NCI-H1092 treated with DMSO at 0.1 percent for 48 hours (cell line): Measurements from ENCODE around the gene MAN1A2.
"Not testable (repeated sequence)": the region's sequence is repeated elsewhere in the genome, so short reads cannot be mapped to it uniquely, and the experiment has no call there.

ENCODE experiments used
- DNase-seq: peaks from one replicate; lab custom pipeline; 2025; lab: John Stamatoyannopoulos, UW

The MAN1A2 gene

DNA sequence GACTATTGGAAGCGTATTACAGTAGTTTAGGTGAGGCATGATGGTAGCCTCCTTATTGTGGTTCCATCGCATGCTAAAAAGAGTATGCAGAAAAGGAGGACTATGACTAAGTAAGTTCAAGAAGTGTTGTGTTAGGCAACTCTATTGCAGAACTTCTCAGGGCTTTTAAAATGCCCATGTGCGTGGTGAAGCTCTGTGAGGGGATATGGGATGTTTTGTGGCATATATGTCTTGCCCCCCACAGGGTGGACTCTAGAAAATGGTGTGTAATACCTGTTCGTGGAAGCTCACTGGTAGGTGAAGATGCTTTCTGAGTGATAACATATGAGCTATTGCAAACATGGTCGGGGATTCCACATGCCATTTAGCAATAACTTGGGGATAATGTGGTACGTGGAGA, 31.7 kb downstream of the MAN1A2 start:
- no peak for DNase-seq

DNA sequence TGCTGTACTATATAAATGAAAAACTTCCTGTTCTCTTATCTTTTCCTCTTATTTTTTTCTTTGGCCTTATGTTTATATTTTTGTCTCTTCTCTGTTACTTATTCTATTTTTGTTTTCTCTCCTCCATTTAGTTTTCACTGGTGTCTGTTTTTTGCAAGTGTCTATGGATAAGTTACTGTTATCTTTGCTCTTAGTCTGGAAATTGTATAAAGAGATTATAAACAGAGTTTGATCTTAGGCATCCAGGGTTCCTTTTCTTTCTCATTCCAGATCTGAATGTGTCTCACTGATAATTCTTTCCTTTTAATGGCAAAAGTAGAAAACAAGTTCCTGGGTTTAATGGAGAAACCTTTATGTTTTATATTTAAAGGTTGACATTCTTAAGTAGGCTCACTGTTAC, 34.5 kb downstream of the MAN1A2 start:
- DNase-seq: no peak

DNA sequence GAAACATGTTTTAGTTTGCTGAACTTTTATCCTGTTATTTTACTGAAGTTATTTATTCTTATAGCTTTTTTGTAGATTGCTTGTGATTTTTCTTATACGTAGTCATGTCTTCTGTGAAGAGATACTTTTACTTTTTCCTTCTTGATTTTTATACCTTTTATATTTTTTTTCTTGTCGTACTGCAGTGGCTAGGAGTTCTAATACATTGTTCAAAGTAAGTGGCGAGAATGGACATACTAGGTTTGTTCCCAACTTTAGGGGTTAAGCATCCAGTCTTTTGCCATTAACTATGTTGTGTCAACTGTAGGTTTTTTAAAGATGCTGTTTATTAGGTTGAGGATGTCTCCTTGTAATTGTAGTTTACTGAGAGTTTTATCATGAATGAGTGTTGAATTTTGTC, 36.3 kb downstream of the MAN1A2 start:
- no peak for DNase-seq

DNA sequence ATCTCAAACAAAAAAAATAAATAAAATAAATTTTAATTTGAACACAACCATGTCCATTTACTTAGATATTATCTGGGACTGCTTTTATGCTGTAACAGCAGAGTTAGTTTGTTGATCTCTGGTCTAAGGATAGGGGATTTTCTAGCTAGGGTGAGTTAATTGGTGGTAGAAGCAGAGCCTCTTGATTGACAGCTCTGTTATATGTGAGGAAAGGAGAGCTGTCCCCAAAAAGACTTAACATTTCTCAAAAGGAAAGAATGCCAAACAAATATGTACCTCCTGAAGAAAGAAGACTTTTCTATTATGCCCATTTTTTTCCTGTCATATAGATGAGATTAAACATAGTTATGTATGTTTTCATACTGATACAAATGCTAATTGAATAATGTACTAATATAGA, 37.8 kb downstream of the MAN1A2 start:
- DNase-seq: no peak

DNA sequence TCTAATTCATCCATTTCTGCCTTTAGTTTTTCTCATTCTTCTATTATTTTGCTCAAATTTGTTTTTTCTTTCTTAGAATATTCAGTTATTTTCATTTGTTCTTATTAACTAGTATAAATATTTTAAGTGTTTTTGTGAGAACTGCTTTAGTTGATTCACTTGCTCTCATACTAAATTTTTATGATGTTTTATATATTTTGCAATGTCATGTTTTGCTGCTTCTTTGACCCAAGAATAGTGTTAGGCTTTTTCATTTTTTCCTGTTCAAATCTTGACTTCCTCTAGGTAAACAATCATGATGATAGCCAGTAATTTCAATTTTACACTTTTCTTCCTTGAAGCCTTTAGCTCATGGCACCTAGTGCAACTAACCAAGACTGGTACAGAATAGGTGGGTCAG, 45.2 kb downstream of the MAN1A2 start:
- no peak for DNase-seq

DNA sequence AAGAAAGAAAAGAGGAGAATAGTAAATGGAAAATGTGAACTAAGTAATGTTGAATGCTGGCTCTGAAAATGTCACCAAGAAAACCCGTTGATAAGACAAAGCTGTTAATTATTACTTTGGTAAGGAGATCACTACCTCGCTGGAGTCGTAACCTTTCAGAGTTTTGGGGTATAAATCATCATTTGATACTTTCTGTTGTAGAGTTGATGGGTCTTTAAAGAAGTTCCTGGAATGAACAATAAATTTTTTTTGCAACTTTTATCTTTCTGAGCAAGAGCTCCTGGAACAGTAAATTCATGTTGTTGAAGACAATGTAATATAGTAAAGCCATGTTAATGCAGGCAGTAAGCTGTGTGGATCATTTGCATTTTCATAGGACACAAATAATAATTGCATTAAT, 46.2 kb downstream of the MAN1A2 start:
- no peak for DNase-seq

DNA sequence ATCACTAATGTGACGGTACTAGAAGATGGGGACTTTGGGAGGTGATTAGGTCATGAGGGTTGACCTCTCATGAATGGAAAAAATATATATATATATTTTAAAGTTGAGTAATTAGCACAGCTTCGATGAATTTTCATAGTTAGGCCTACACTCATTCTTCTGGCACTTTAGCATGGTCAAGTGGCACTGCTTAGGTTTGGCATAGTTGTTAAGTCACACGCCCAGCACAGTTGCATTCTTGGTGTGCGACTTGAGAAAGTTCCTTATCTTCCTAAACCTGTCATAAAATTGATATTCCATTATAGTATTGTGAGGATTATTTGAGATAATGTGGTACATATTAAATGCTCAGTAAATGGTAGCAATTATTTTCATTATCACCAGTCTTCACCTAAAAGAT, 47.7 kb downstream of the MAN1A2 start:
- no peak for DNase-seq

DNA sequence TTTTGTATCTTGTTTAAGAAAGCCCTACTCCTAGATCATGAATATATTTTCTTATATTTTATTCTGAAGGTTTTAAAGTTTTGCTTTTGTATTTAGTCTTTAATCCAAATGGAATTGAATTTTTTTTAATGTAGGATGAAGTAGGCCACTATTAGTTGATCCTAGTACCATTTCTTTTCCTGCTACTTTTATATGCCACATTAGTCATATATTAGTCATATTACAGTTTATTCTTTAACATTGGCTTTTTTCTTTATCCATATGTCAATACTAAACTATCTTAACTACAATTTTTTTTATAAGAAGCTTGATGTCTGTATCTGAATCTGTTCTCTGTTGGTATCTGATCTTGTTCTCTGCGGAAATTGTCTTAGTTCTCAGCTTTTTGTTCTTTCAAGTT, 48.8 kb downstream of the MAN1A2 start:
- no peak for DNase-seq

DNA sequence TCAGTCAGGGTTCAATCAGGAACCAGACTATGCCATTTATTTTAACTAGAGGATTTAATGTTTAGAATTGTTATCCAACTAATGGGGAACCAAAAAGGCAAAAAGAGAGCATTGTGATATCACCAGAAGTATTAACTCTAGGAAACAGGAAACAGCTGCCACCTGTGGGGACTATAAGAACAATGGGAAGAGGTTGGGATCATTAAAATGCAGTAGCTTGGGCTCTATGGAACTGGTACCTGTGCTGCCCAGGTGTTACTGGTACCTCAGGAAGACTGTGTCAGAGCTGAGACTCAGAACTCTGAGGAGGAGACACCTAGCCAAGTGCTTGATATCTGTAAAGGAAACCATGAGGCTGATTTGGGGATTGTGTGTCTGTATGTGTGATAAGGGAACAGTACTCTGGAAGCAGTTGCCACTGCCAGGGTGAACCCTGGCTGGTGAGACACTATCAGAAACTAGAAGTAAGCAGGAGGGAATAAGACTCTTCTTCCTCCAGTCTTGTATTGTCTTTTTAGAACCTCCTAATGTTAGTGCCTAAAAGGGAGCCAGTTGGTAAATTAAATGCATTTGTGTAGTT, 49.4 kb downstream of the MAN1A2 start:
- no peak for DNase-seq

DNA sequence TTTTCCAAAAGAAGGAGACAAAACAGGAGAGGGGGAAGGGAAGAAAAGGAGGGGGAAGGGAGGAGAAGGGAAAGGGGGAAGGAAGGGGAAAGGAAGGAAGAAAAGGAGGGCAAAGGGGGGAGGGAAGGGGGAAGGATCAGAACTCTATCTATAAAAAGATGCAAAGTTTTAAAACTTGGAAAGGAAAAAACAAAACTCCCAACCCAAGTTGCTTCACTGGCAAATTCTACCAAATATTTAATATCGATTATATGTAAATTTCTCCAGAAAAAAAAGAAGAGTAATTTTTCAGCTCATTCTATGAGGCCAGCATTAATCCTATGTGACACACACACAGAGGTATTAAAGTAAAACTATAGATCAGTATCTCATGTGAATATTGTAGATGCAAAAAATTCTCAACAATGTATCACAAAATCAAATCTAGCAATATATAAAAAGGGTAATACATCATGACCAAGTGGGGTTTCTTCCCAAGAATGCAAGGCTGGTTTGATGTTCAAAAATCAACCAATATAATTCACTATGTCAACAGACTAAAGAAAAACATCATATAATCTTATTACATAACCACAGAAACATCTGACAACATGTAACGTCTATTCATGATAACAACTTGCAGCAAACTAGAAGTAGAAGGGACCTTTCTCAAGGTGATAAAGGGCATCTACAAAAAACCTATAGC, 57.9 kb downstream of the MAN1A2 start:
- no peak for DNase-seq

DNA sequence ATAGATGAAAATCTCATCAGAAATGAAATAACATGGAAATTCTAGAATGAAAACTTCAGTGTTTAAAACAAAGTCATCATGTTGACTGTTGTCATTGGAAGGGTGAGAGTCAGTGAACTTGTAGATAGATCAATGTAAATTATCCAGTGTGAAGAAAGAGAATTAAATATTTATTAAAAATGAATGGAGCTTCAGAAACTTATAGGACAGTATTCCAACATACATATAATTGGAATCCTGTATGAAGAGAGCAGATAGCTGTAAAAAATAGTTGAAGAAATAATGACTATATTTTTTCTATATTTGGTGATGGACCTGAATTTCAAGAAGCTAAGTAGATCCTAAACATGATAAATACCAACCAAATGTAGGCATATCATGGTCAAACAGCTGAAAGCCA, 60.0 kb downstream of the MAN1A2 start:
- no peak for DNase-seq

DNA sequence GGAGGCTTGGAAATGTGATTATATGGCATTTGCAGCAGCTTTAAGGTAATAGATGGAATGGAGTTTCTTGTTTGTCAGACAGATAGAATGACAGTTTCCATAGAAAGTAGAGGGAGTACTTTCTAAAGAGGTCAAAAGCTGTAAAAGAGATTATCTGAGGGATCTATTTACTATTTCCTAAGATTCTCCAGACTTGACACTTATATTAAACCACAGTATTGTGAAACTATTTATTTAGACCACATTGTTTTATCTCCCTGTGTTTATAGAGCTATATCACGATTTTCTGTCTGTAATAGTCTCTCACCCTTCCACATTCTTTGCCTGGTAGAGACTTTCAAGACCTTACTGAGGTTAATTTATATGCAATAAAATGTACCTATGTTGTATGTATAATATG, 66.7 kb downstream of the MAN1A2 start:
- DNase-seq: no peak

DNA sequence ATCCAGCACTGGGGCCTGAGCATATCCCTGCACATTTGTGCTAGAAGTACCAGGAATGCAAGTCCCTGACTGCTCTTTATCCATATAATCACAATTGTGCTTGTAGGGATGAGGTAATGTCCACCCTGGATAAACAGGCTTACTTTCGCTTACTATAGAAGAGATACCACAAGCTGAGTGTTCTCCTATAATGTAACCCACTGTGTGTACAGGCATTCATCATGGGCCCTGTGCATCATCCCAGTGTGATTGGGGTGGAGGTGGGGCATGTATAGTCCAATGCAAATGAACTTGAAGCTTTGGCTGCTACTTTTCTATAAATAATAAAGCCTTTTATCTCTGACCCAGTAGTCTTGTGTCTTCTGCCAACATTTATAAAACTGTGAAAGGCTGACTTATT, 69.3 kb downstream of the MAN1A2 start:
- no peak for DNase-seq

DNA sequence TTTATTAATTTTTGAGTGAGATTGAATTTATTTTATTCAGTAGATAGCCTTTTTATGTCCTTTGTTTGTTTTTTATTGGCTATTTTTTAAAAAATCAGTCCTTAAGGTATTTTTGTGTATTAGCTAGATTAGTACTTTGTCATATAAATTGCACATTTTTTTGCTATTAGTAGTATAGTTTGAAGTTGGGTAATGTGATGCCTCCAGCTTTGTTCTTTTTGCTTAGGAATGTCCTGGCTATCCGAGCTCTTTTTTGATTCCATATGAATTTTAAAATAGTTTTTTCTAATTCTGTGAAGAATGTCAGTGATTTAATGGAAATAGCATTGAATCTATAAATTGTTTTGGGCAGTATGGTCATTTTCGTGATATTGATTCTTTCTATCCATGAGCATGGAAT, 80.4 kb downstream of the MAN1A2 start:
- no peak for DNase-seq

DNA sequence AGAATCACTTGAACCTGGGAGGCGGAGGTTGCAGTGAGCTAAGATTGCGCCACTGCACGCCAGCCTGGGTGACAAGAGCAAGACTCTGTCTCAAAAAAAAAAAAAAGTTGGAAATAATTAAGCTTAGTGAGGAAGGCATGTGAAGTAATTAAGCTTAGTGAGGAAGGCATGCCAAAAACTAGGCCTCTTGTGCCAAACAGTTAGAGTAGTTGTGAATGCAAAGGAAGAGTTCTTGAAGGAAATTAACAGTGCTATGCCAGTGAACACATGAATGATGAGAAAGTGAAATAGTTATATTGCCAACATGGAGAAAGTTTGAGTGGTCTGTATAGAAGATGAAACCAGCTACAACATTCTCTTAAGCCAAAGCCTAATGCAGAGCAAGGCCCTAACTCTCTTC, 85.0 kb downstream of the MAN1A2 start:
- no peak for DNase-seq

DNA sequence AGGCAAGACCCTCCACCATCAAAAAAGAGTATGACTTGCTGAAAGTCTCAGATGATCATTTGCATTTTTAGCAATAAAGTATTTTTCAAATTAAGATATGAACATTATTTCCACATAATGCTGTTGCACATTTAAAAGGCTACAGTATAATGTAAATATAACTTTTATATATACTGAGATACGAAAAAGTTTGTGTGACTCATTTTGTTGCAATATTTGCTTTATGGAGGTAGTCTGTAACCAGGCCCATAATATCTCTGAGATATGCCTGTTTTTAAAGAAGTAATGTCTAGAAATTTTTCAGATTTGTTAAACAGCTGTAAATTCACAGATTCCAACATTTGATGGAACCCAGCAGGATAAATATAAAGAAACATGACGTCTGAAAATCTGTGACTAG, 86.7 kb downstream of the MAN1A2 start:
- no peak for DNase-seq

DNA sequence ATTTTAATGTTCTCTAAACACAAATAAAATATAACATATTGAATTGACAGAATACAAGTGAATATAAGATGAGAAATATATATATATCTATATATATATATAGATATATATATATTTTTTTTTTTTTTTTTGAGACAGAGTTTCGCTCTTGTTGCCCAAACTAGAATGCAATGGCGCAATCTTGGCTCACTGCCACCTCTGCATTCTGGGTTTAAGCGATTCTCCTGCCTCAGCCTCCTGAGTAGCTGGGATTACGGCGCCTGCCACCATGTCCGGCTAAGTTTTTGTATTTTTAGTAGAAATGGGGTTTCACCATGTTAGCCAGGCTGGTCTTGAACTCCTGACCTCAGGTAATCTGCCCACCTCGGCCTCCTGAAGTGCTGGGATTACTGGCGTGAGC, 91.2 kb downstream of the MAN1A2 start:
- DNase-seq: not testable (repeated sequence)

DNA sequence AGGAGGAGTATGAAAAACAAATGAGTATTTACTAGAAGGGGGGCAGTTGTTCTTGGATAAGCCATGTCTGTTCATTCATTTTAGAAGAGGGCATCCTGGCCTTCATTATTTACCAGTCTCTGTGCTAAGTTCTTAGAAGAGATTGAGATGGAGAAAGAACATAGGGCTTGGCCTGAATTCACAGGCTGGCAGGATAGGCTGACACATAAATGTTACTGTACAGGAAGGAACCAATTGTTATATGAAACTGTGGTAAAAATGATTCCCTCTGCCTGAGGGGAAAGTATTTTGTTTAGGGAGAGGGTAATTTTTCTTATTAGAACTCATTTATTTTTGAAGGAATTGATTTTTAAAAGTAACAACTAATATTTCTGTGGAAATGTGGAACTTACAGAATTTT, 99.5 kb downstream of the MAN1A2 start:
- DNase-seq: no peak

DNA sequence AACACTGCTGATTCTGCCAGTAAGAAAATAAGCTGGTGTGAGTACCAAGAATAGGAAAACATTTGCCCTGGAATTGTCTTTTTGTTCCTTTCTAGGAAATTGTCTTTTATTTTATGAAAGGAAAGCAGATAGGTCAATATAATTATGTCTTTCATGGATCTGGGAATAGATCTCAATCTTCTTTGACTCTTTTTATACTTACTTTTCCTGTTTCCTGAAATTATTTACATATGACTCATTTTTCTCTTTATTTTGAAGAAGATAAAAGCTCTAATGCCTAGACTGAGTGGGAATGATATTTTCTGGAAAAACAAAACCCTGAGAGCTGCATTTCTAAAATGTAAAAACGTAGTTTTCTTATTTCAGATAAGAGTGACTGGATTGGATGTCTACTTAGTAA, 100.1 kb downstream of the MAN1A2 start:
- DNase-seq: no peak

DNA sequence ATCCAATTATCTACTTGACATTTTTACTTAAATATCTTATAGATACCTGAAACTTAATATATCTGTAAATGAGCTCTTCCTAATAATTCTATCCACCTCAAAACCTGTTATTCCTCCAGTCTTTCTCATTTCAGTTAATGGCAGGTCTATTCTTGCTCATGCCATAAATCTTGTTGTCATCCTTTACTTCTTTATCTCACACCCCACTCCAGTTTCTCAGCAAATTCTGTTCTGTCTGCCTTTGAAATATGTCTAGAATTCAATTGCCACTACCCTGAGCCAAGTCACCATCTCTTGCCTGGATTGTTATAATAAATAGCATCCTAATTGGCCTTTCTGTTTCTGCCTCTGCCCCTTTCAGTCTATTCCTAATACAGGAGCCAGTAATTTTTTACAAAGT, 105.8 kb downstream of the MAN1A2 start:
- no peak for DNase-seq

DNA sequence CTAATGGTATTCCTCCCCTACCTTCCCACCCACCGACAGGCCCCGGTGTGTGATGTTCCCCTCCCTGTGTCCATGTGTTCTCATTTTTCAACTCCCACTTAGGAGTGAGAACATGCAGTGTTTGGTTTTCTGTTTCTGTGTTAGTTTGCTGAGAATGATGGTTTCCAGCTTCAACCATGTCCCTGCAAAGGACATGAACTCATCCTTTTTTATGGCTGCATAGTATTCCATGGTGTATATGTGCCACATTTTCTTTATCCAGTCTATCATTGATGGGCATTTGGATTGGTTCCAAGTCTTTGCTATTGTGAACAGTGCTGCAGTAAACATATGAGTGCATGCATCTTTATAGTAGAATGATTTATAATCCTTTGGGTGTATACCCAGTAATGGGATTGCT, 108.2 kb downstream of the MAN1A2 start:
- not testable (repeated sequence) for DNase-seq

DNA sequence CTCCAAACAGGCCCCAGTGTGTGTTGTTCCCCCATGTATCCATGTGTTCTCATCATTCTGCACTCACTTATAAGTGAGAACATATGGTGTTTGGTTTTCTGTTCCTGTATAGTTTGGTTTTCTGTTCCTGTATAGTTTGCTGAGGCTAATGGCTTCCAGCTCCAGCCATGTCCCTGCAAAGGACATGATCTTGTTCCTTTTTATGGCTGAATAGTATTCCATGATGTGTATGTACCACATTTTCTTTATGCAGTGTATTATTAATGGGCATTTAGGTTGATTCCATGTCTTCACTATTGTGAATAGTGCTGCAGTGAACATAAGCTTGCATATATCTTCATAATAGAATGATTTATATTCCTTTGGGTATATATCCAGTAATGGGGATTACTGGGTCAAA, 111.8 kb downstream of the MAN1A2 start:
- no peak for DNase-seq

DNA sequence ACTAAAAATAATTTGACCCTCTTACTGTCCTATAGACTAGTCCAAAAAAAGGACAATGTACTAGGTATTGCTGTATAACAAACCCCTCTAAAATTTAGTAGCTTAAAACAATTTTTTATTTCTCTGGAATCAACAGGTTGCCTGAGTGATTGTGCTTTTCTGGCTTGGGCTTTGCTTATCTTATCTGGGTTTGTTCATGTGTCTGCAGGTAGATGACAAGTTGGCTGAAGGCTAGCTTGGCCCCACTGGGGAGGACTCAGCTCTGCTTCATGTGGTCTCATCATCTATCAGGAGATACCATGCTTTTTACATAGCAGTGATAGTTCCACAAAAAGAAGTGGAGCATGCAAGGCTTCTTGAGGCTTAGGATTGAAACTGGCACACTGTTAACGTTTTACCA, 114.2 kb downstream of the MAN1A2 start:
- no peak for DNase-seq

DNA sequence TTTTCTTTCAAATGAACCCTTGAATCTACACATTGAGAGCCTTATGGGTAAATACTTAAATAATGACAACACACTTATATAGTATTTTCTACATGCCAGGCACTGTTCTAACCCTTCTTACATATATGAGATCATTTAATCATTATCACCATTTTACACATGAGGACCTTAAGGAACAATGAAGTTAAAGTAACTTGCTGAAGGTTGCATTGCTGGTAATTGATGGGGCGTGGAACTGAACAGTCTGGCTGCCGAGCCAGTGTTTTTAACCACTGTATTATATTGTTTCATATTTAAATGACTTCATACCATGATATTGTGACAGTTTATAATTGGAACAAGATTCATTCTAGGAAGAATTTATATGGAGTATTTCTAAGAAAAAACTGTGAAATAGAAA, 126.7 kb downstream of the MAN1A2 start:
- DNase-seq: no peak
